Keratinocyte (primary cell): ENCODE measurements around the gene TMEM270. TPM values are rescaled to one million over a fixed set of nuclear protein-coding genes. Genes with fewer than 3 reads are reported as not detected.
A peak's percentile ranks its signal among the peaks of the same experiment; 100 is the strongest.

ENCODE experiments used
- DNase-seq: peaks from one replicate; pipeline ENCODE4 v3.0.0-alpha.2; 2011; ENCODE audit warnings: low read depth, missing footprints, low spot score
- FAIRE-seq: peaks from 2 replicates; lab custom pipeline; 2011; peaks lifted over from hg19 to GRCh38; lab: Jason Lieb, UNC
- H2AFZ ChIP-seq: 2 replicates; pipeline ENCODE4 v1.6.0; 2012; ENCODE audit warnings: low read length, control low read depth, inconsistent platforms; ENCODE audit not compliant: control insufficient read depth
- H3K27ac ChIP-seq: 2 replicates; pipeline ENCODE4 v1.5.1; 2011; ENCODE audit warnings: low read length; ENCODE audit not compliant: control insufficient read depth, insufficient read depth
- H3K27me3 ChIP-seq: 3 replicates; pipeline ENCODE4 v1.6.0; 2011; ENCODE audit warnings: low read length; ENCODE audit not compliant: control insufficient read depth, insufficient read depth; ENCODE audit errors: extremely low read depth
- H3K36me3 ChIP-seq, 2 experiments: 2 replicates in 1 of 2; 3 replicates in 1 of 2; pipeline ENCODE4 v1.5.1; 2011; ENCODE audit warnings: low read length in 2 of 2, mild to moderate bottlenecking in 1 of 2; ENCODE audit not compliant: control insufficient read depth in 2 of 2, insufficient read depth in 2 of 2; ENCODE audit errors: extremely low read depth in 1 of 2
- H3K4me1 ChIP-seq: 3 replicates; pipeline ENCODE4 v1.5.1; 2011; ENCODE audit warnings: low read length; ENCODE audit not compliant: control insufficient read depth, insufficient read depth; ENCODE audit errors: extremely low read depth
- H3K4me2 ChIP-seq: 3 replicates; pipeline ENCODE4 v1.6.0; 2011; ENCODE audit warnings: low read depth, low read length; ENCODE audit not compliant: control insufficient read depth, insufficient read depth; ENCODE audit errors: extremely low read depth
- H3K4me3 ChIP-seq, 3 experiments: fragments of 200-600 bp in 1 of 3; sonication (generic) in 1 of 3; 2 replicates in 2 of 3; 3 replicates in 1 of 3; pipeline ENCODE4 v1.5.1; 2011 to 2016; ENCODE audit warnings: low read length in 3 of 3, mild to moderate bottlenecking in 3 of 3, control low read depth in 2 of 3, inconsistent platforms in 1 of 3, low read depth in 1 of 3, mixed read lengths in 1 of 3, mixed run types in 1 of 3, moderate library complexity in 1 of 3; ENCODE audit not compliant: control insufficient read depth in 2 of 3, insufficient read depth in 2 of 3; ENCODE audit errors: extremely low read depth in 1 of 3
- H3K79me2 ChIP-seq: 2 replicates; pipeline ENCODE4 v1.6.0; 2012; ENCODE audit warnings: low read length; ENCODE audit not compliant: control insufficient read depth, insufficient read depth
- H3K9ac ChIP-seq: 3 replicates; pipeline ENCODE4 v1.6.0; 2011; ENCODE audit warnings: low read length; ENCODE audit not compliant: control insufficient read depth, insufficient read depth; ENCODE audit errors: extremely low read depth
- H3K9me1 ChIP-seq: 3 replicates; pipeline ENCODE4 v1.6.0; 2011; ENCODE audit warnings: low read length; ENCODE audit not compliant: control insufficient read depth, insufficient read depth; ENCODE audit errors: extremely low read depth
- H3K9me3 ChIP-seq: 2 replicates; pipeline ENCODE4 v1.5.1; 2012; ENCODE audit warnings: low read depth, low read length; ENCODE audit not compliant: control insufficient read depth
- H4K20me1 ChIP-seq: 3 replicates; pipeline ENCODE4 v1.6.0; 2011; ENCODE audit warnings: low read length; ENCODE audit not compliant: control insufficient read depth, insufficient read depth; ENCODE audit errors: extremely low read depth
- CTCF ChIP-seq, 3 experiments: IDR thresholded peaks in 1 of 3; conservative IDR thresholded peaks in 1 of 3; optimal IDR thresholded peaks in 1 of 3; 2 replicates in 2 of 3; 3 replicates in 1 of 3; pipeline versions ENCODE3 to v1.5.1; 2011; ENCODE audit warnings: low read length in 3 of 3, mild to moderate bottlenecking in 3 of 3, moderate library complexity in 2 of 3, control low read depth in 1 of 3, inconsistent platforms in 1 of 3; ENCODE audit not compliant: insufficient read depth in 2 of 3; ENCODE audit errors: extremely low read depth in 1 of 3
- EZH2 ChIP-seq: IDR thresholded peaks from one replicate; pipeline ENCODE4 v1.6.1; 2012; ENCODE audit warnings: inconsistent platforms, mild to moderate bottlenecking, low read length, moderate library complexity
- dilution Hi-C: fragments of 300-500 bp; cut with MboI; formaldehyde crosslinking; loops from one replicate; pipeline ENCODE4 v1.7.0; 2020; ENCODE audit warnings: low sequenced_read_pairs; ENCODE audit not compliant: extremely low pct_ligation_motif_present
- polyA plus RNA-seq, 5 experiments: library from polyadenylated mRNA; depleted of rRNA in 3 of 5; stranded (reverse) in 3 of 5; stranded (forward) in 1 of 5; unstranded in 1 of 5; fragments of >200 nt; gene quantifications; 1 replicate in 1 of 5; 2 replicates in 3 of 5; 3 replicates in 1 of 5; pipeline versions ENCODE4 v1.2.1 to v1.2.3, GENCODE V29; 2011 to 2012; ENCODE audit warnings: missing spikeins in 2 of 5, low read depth in 1 of 5, low replicate concordance in 1 of 5

Gene TMEM270
- polyA plus RNA-seq, 1 donor (not counting 4 experiments of a cell fraction or from before 2014, with no cell fraction given) = not detected

GRCh38 chr7:73879977-73880681, 19.2 kb downstream of the TMEM270 start:
- no peaks in the 10 kb centered on the region for H4K20me1 ChIP-seq
- H3K9me1 ChIP-seq = no peaks in the 10 kb centered on the region
- no peak overlapping the region for H3K4me3 ChIP-seq
- DNase-seq (no peak), FAIRE-seq (no peak)
- TF ChIP-seq CTCF (optimal IDR thresholded peaks at IDR 0.05 in 1 of 3, IDR thresholded peaks at IDR 0.05 in 1 of 3, conservative IDR thresholded peaks at IDR 0.05 in 1 of 3; ENCODE audit: extremely low read depth in 1 of 3, insufficient read depth in 2 of 3, low read length in 3 of 3) (no peak), EZH2 (peak; percentile 41)
- no peaks in the 10 kb centered on the region for H3K79me2 ChIP-seq
- dilution Hi-C loops = no loop called here
- H3K27me3 ChIP-seq = peaks cover 28% of the 10 kb centered on the region
- no peak overlapping the region for H3K27ac ChIP-seq
- H3K9me3 ChIP-seq = no peaks in the 10 kb centered on the region
- H3K4me1 ChIP-seq = no peaks in the 10 kb centered on the region
- no peak overlapping the region for H3K4me2 ChIP-seq
- H3K36me3 ChIP-seq = no peaks in the 10 kb centered on the region
- H3K9ac ChIP-seq = no peak overlapping the region
- no peak overlapping the region for H2AFZ ChIP-seq

GRCh38 chr7:73880755-73881328, 19.9 kb downstream of the TMEM270 start:
- peak; percentile 14 for TF ChIP-seq EZH2
- no peak for TF ChIP-seq CTCF (optimal IDR thresholded peaks at IDR 0.05 in 1 of 3, IDR thresholded peaks at IDR 0.05 in 1 of 3, conservative IDR thresholded peaks at IDR 0.05 in 1 of 3; ENCODE audit: extremely low read depth in 1 of 3, insufficient read depth in 2 of 3, low read length in 3 of 3)
- Histone ChIP-seq H3K4me1 (no peaks in the 10 kb centered on the region), H3K9ac (no peak overlapping the region), H3K9me1 (no peaks in the 10 kb centered on the region), H3K4me2 (no peak overlapping the region), H2AFZ (no peak overlapping the region), H3K27ac (no peak overlapping the region), H3K79me2 (no peaks in the 10 kb centered on the region), H3K9me3 (no peaks in the 10 kb centered on the region), H3K4me3 (no peak overlapping the region), H3K27me3 (peaks cover 28% of the 10 kb centered on the region), H4K20me1 (no peaks in the 10 kb centered on the region), H3K36me3 (no peaks in the 10 kb centered on the region)
- DNase-seq = no peak
- dilution Hi-C loops = no loop called here
- FAIRE-seq = no peak
